Activated CD4-positive, alpha-beta T cell treated with anti-CD3 and anti-CD28 coated beads, Interleukin-2, Interleukin-6, amounts not matched to agents 100 ng/mL and 50 ng/mL, durations not matched to agents 16 hours and 8 hours (primary cell): ENCODE measurements around the gene SLAMF1.
"Not testable (repeated sequence)": the region's sequence is repeated elsewhere in the genome, so short reads cannot be mapped to it uniquely, and the experiment has no call there.

ENCODE experiments used
- DNase-seq: peaks from one replicate; pipeline ENCODE4 v3.0.0-alpha.2; 2020

SLAMF1 gene

DNA sequence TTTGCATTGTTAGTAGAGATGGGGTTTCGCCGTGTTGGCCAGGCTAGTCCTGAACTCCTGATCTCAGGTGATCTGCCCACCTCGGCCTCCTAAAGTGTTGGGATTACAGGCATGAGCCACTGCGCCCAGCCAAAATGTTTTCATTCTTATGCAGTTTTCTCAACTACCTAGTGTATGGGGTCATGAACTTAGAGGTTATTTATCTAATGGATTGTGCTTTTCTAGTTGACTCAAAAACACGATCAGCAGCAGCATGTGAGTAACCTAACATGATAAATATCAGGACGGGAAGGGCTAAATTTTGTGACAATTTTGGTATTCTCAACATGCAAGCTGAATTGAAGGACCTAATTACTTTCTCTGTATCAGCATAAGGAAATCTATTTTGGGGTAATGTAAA lies 58.4 kb downstream of the SLAMF1 start:
- DNase-seq, result no peak

DNA sequence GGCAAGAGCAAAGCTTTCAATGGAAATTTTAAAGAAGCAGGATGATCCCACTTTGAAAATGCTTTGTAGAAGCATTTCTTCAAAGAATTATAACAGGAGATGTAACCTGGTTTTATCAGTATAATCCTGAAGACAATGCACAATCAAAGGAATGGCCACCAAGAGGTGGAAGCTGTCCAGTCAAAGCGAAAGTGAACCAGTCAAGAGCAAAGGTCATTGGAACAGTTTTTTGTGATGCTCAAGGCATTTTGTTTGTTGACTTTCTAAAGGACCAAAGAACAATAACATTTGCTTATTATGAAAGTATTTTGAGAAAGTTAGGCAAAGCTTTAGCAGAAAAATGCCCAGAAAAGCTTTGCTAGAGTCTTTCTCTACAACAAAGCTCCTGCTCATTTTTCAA lies 62.1 kb downstream of the SLAMF1 start:
- no peak for DNase-seq

DNA sequence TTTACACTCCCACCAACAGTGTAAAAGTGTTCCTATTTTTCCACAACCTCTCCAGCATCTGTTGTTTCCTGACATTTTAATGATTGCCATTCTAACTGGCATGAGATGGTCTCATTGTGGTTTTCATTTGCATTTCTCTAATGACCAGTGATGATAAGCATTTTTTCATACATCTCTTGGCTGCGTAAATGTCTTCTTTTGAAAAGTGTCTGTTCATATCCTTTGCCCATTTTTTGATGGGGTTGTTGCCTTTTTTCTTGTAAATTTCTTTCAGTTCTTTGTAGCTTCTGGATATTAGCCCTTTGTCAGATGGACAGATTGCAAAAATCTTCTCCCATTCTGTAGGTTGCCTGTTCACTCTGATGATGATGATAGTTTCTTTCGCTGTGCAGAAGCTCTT lies 63.9 kb downstream of the SLAMF1 start:
- DNase-seq, result not testable (repeated sequence)

GRCh38 chr1:160581961-160582360 lies 64.9 kb downstream of the SLAMF1 start:
- no peak for DNase-seq

DNA sequence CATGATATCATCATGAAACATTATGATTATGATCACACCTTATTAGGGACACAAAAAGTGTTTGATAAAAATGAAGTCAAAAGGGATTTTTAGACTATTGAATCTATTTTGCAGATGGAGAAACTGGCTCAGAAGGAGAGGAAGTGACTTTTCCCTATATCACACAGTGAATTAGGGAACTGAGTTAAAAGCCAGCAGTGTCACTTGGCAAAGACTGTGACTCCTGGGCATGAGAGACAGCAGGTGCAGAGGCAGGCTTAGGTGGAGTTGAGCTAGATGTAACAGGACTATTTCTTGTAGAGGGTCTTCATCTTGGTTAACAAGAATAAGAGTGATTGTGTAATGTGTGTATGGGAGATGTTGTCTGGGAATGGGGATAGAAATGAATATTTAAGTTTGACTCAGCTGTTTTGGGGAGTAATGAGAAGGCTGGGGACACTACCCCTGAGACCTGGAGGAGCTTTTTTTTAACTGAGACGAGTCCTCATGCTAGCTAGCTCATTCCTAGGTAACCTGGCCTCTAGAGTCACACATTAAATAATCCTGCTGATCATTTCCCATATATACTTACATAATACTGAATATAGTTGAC lies 66.5 kb downstream of the SLAMF1 start:
- DNase-seq, result no peak

DNA sequence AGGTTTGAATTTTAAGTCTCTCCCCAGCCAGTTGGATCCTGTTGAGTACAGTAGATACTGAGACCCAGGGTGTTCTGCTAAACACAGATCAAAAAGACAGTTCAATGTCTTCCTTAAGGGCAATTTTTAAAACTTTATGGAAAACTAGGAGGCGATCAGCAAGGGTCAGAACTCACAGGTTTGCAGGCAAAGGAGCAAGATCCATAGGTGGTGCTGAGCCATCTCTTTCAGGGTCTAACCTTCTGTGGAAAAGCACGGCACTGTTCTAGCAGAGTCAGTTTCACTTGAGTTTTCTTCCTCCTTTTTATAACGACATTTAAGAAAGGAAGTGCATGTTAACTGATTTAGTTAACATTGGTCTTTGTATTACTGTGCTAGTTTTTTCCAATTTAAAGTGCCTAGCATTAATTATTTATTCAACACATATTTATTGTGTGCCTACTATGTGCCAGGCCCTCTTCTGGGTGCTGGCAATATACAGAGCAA lies 67.6 kb downstream of the SLAMF1 start, which contains the start of gene CD84:
Gene CD84, minus strand, starts transcription at position 281 of the 486 bp plus-strand sequence. Its CDS starts 59 bp downstream, at position 222.
- no peak for DNase-seq

DNA sequence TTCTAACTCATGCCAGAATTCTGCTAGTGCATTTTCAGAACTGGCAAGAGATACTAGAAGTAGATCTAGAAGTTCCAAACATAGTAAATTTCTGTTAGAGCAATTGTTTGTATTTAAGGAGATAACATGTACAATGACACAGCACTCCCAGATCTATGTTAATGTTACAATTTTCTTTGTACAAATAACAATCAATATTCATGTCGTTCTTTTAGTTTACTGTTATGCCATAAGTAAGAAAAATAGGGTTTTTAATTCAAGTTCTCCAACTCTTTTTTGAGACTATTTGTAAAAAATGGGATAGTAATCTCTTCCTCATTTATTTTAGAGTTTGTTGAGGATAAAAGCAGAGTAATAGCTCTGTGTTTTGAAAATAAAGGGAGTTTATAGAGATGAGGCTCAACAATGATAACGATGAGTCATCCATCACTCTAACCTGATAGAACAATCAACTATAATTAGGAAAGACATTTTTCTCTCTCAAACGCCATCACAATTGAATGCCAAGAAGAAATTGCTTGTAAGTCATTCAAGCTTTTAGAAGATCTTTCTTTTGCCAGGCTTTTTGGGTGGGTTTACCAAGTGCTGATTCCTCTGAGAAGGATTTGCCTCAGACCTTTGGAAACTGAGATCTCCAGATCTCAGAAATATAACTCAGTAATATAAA lies 68.2 kb downstream of the SLAMF1 start:
- no peak for DNase-seq

DNA sequence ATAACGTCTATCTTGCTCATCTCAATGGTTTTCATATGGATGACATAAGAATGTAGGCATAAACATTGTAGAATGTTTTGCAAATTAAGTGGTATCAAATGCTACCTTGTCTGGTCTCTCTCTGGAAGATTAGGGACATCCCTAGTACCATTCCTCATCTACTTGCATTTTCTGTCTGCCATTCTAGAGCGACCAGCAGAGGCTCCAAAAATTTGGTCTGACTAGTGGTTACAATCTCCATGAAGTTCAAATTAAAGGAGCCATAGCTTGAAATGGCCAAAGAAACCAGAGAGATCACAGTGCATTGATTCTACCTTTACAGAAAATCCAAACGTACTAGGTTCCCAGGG lies 68.7 kb downstream of the SLAMF1 start:
- DNase-seq, result no peak

DNA sequence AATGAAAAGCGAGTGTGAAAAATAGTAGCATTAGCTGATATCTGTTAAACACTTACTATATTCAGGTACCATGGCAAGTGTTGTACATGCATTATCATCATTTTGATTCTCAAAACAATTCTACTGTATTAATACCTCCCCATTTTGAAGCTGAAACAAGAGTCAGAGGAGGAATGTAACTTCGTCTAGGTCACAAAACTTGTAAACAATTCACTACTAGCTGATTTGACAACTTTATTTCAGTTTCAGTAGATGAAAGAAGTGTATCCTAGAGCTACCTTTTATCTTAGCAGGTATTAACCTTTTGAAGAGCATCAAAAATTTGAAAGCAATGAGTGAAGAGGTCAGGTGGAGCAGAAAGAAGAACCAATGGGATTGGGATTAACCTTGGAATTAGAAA lies 69.2 kb downstream of the SLAMF1 start:
- DNase-seq, result no peak

DNA sequence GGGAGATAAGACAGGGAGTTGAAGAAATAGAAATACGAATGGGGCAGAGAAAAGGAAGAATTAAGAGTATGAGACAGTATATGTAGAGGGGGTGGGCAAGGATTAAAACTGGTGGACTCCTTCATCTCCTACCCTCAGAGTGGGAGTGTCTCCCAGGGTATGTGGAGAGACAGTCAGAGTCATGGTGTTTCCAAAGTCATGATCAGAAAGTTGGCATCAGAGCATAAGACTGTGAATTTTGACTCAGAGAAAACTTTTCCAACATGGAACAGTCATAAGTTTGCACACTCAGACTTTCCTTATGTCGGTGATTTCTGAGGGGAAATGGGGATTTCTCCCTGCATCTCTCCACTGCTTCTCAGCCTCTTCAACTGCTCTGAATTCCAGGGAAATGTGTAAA lies 70.0 kb downstream of the SLAMF1 start:
- DNase-seq, result no peak

DNA sequence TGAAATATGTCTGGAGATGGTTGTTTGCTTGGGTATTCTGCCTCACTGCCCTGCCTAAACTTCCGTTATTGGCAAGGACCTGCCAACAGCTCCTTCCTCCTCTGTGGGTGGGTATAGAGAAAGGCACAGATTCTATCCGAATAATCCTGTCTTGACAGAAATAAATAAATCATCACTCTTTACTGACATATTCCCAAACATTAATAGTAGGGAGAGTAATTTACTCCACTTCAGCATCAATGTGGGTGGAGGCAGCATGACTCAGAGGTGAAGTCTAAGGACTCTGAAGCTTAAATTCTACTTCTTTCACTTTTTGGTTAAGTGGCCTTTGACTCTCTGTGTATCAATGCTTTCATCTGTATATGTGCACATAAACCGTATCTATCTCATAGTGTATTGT lies 70.5 kb downstream of the SLAMF1 start:
- DNase-seq, result peak; percentile 41

DNA sequence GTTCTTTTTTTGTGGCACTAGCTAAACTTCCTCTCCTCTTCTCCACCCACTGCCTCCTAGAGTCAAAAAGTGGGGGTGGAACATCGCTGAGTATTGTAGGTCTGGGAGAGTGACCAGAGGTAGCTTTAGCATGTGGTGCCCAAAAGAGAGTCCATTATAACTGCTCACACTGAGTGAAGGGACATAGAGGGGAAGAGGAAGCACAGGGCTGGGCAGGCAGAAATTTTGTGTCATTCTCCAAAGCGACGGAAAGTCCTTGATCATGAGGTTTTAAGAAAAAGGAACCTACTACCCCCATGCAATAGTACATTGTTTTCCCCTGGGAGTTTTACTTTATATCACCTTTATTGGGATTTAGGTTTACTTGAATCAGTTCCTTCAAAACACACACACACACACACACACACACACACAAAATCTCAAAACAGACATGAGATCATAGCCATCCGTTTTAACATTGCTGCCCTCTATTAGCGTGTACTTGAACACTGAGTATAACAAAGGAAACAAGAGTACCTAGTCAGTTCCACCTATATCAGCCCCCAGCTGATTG lies 71.7 kb downstream of the SLAMF1 start:
- no peak for DNase-seq

GRCh38 chr1:160570840-160571239 lies 76.0 kb downstream of the SLAMF1 start:
- DNase-seq, result no peak

DNA sequence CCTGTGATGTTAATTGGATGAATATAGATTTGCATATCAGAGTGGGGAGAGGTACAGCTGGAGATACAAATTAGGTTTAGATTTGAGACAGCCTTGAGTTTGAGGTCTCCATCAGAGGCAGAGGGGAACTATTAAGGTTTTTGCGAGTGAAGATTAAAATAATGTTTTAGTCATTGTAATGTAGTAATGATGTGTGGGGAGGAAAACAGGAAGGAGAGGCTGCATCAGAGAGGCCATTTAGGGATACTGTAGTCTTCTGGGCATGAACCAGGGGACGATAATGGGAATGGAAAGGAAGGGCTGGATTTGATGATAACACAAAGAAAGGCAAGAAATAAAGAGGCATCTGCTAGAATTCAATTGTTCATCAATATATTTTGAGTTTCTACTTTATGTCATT lies 77.0 kb downstream of the SLAMF1 start:
- no peak for DNase-seq

DNA sequence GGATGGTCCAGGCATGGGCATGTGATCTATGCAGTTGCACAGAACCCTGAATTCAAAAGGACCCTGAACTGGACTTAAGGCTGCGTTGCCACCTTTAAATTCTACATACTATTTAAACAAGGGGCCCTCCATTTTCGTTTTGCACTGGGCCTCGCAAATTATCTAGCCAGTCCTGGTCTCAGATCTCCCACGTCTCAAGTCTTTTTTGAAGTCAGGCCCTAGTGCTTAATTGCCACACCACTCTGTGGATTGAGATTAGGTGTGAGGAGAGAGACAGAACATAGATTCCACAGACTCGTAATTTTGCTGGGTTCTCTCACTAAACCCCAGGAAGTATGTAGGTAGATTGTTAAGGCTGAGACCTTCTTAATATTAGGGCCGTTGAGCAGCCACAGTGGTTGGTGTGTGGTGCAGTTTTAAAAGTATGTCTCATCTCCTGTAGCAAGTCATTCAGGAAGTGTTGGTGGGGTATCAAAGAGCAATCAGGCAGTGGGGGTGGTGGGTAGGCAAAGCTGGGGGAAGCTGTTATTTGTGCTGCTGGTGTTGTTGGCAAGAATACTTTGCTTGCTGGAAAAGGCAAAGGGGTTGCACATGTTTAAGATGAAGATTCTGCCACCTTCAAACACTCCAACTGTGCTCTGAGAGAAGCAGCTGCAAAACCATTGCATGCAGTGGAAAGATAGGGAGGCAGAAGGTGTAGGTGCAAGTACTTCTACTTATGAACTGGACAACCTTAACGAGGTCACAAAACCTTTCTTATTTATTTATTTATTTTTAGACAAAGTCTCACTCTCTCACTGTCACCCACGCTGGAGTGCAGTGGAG lies 78.8 kb downstream of the SLAMF1 start:
- peak; percentile 84 for DNase-seq

- no peak for DNase-seq
Observed at GRCh38 chr1:160567341-160567740, 79.5 kb downstream of the SLAMF1 start.

DNA sequence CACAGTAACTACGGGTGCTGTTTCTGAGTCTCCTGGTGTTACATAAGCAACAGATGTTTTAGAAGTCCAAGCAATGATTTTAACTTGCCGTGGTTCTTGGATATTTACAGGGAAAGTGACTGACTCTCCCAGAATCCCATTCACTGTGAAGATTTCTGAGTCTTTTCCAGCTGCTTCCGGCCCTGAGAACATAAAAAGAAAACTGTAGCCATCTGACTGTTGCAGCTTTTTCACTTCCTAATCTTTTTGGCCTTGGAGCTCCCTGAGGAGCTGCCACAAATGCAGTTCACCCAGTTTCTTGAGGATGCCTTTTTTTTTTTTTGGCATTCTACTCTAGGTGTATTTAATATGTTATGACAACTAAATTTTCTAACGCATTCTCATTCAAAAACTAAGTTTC lies 81.3 kb downstream of the SLAMF1 start:
- DNase-seq, result no peak

DNA sequence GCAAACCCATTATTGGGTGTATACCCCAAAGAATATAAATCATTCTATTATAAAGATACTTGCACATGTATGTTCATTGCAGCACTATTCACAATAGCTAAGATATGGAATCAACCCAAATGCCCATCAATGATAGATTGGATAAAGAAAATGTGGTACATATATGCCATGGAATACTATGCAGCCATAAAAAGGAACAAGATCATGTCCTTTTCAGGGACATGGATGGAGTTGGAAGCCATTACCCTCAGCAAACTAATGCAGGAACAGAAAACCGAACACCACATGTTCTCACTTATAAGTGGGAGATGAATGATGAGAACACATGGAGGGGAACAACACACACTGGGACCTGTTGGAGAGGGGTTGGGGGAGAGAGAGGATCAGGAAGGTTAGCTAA lies 83.6 kb downstream of the SLAMF1 start:
- DNase-seq, result not testable (repeated sequence)

GRCh38 chr1:160562745-160563144 lies 84.1 kb downstream of the SLAMF1 start:
- not testable (repeated sequence) for DNase-seq

GRCh38 chr1:160560806-160561205 lies 86.0 kb downstream of the SLAMF1 start:
- DNase-seq, result no peak

DNA sequence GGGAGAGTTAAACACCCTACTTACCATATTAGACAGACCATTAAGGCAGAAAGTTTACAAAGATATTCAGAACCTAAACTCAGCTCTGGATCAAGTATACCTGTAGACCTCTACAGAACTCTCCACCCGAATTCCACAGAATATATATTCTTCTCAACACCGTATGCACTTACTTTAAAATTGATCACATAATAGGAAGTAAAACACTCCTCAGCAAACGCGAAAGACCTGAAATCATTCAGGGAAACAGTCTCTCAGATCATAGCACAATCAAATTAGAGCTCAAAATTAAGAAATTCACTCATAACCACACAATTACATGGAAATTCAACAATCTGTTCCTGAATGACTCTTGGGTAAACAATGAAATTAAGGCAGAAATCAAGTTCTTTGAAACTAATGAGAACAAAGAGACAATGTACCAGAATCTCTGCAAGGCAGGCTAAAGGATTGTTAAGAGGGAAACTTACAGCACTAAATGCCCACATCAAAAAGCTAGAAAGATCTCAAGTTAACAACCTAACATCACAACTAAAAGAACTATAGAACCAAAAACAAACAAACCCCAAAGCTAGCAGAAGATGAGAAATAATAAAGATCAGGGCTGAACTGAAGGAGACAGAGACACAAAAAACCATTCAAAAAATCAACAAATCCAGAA lies 86.7 kb downstream of the SLAMF1 start:
- DNase-seq, result no peak

DNA sequence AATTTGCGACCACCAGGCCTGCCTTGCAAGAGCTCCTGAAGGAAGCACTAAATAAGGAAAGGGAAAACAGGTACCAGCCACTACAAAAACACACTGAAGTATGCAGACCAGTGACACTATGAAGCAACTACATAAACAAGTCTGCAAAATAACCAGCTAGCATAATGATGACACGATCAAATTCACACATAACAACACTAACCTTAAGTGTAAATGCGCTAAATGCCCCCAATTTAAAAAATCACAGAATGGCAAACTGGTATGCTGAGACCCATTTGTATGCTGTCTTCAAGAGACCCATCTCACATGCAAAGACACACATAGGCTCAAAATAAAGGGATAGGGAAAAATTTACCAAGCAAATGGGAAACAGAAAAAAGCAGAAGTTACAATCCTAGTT lies 87.4 kb downstream of the SLAMF1 start:
- not testable (repeated sequence) for DNase-seq
